Muscle of leg (tissue), 11 donors: ENCODE data around the gene DUS1L. TPM values are rescaled to one million over a fixed set of nuclear protein-coding genes. Genes with fewer than 3 reads are reported as not detected.

ENCODE experiments used
- DNase-seq: peaks from one replicate; pipeline ENCODE4 v3.0.0; 2013
- H3K27ac ChIP-seq: one replicate; pipeline ENCODE4 v1.5.1; 2013; ENCODE audit warnings: mild to moderate bottlenecking, low read length, control low read depth
- H3K27me3 ChIP-seq: one replicate; pipeline ENCODE4 v1.6.1; 2013; ENCODE audit warnings: low read length; ENCODE audit not compliant: control insufficient read depth, insufficient read depth
- H3K36me3 ChIP-seq: one replicate; pipeline ENCODE4 v1.6.1; 2013; ENCODE audit warnings: low read length; ENCODE audit not compliant: control insufficient read depth, insufficient read depth
- H3K4me1 ChIP-seq: one replicate; pipeline ENCODE4 v1.6.1; 2013; ENCODE audit warnings: low read length; ENCODE audit not compliant: control insufficient read depth, insufficient read depth
- H3K4me3 ChIP-seq: one replicate; pipeline ENCODE4 v1.5.1; 2013; ENCODE audit warnings: low read length, control low read depth
- H3K9me3 ChIP-seq: replicated peaks from 2 replicates; pipeline ENCODE4 v1.6.1; 2013; ENCODE audit warnings: low read depth, low read length; ENCODE audit not compliant: control insufficient read depth
- WGBS: methylation state at CpG from one replicate; pipeline ENCODE4 v1.1.5; 2013; ENCODE audit warnings: missing lambda C conversion rate; ENCODE audit not compliant: insufficient coverage; 5-methylcytosine and 5-hydroxymethylcytosine counted together
- polyA plus RNA-seq, 8 donors: library from polyadenylated mRNA; unstranded; fragments of 120-200 nt; gene quantifications; one replicate each; pipeline versions ENCODE4 v1.2.1 to v1.2.3, GENCODE V29; 2013; ENCODE audit warnings: inconsistent platforms in 1 of 8, low replicate concordance in 1 of 8; ENCODE audit not compliant: insufficient read length in 8 of 8, insufficient read depth in 1 of 8
- total RNA-seq: library from RNA; stranded (reverse); fragments of 120-200 nt; gene quantifications from one replicate; pipeline ENCODE4 v1.2.4, GENCODE V29; 2013

DUS1L gene
- total and polyA plus RNA-seq, 9 donors = 43.6 to 73.5 (median 59.1) TPM

DNA sequence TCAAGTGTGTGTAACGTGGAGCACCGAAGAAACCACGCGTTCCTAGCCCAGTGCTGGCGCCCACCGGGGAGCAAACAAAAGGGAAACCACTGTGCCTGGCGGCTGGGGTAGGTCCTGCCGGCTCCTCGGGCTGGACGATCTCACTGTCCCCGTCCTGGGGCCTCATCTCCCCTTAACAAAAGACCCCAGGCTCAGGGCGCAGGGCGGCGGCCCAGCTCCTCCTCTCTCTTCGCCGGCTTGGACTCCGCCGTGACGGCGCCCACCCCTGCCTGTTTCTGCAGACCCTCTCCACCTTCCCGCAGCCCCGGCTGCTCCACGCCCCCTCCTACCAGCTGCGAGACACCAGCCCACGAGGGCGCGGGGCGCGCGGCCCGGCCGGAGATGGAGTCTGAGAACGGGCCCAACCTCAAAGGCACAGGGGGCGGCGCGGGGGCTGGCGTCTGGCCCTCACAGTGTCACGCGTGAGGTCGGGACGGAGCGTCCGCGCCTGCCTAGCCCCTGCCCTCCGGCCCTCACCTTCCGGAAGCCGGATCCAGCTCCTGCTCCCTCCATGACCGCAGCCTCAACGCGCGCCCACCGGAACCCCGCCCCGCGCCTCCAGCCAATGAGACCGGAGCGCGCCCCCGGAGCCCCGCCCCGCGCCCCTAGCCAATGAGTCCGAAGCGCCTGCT lies 43.2 kb downstream of the DUS1L start, which contains the start of gene CENPX:
Gene CENPX, minus strand, starts transcription at position 569 of the 671 bp plus-strand sequence. Its CDS starts 17 bp downstream, at position 552.
- Histone ChIP-seq H3K27ac (peak within 1 kb of the TSS; percentile 57), H3K27me3 (no peaks in the 10 kb centered on the region), H3K9me3 (no peaks in the 10 kb centered on the region), H3K36me3 (peaks cover 17% of the 10 kb centered on the region), H3K4me3 (peak within 1 kb of the TSS; percentile 93), H3K4me1 (peaks cover 36% of the 10 kb centered on the region)
- no peak for DNase-seq
- WGBS = under 1% methylated on average over 62 of the region's 64 CpGs

- Histone ChIP-seq H3K4me3 (peak overlapping the region; percentile 93), H3K9me3 (no peaks in the 10 kb centered on the region), H3K4me1 (peaks cover 35% of the 10 kb centered on the region), H3K27me3 (no peaks in the 10 kb centered on the region), H3K36me3 (peaks cover 19% of the 10 kb centered on the region), H3K27ac (no peak overlapping the region)
- peak; percentile 40 for DNase-seq
- 9% methylated on average over 9 of the region's 10 CpGs for WGBS
Measured at GRCh38 chr17:82021900-82022309, 43.7 kb downstream of the DUS1L start.

- Histone ChIP-seq H3K4me3 (peak overlapping the region; percentile 93), H3K36me3 (peaks cover 21% of the 10 kb centered on the region), H3K9me3 (no peaks in the 10 kb centered on the region), H3K27ac (no peak overlapping the region), H3K27me3 (no peaks in the 10 kb centered on the region), H3K4me1 (peaks cover 35% of the 10 kb centered on the region)
- WGBS = 47% methylated on average over 19 of the region's 25 CpGs
- peak; percentile 79 for DNase-seq
Measured at GRCh38 chr17:82021107-82021899, 44.3 kb downstream of the DUS1L start.

DNA sequence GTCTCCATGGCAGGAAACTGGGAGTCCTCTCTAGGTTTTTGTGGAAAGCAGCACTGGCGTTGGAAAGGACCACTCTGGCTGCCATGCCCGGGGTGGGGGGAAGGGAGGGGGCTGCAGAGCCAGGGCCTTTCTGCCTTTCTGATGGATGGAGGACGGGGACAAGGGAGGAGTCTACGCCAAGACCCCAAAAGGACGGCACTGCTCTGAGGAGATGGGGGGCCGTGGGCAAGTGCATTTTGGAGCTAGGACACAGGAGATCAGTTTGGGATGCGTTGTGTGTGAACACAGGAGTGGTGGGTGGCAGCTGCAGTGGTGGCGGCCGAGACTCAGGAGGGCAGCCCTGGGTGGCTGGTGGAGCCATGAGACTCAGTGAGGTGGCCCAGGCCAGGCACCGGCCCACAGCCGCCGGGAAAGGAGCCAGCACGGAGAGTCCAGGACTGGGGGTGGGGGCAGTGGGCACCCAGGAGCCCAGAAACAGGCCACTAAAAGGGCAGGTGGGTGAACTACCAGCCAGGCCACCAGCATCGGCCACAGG lies 45.0 kb downstream of the DUS1L start:
- 72% methylated on average over 14 of the region's 14 CpGs for WGBS
- H3K4me3 ChIP-seq = no peak overlapping the region
- H3K27ac ChIP-seq = no peak overlapping the region
- H3K9me3 ChIP-seq = no peaks in the 10 kb centered on the region
- no peak for DNase-seq
- H3K27me3 ChIP-seq = no peaks in the 10 kb centered on the region
- peaks cover 35% of the 10 kb centered on the region for H3K4me1 ChIP-seq
- H3K36me3 ChIP-seq = peaks cover 21% of the 10 kb centered on the region

GRCh38 chr17:82019690-82020571 lies 45.7 kb downstream of the DUS1L start:
- no peak for DNase-seq
- no peak overlapping the region for H3K27ac ChIP-seq
- no peak overlapping the region for H3K4me3 ChIP-seq
- 63% methylated on average over 26 of the region's 34 CpGs for WGBS
- peaks cover 35% of the 10 kb centered on the region for H3K4me1 ChIP-seq
- no peaks in the 10 kb centered on the region for H3K27me3 ChIP-seq
- H3K36me3 ChIP-seq = peaks cover 21% of the 10 kb centered on the region
- no peaks in the 10 kb centered on the region for H3K9me3 ChIP-seq

DNA sequence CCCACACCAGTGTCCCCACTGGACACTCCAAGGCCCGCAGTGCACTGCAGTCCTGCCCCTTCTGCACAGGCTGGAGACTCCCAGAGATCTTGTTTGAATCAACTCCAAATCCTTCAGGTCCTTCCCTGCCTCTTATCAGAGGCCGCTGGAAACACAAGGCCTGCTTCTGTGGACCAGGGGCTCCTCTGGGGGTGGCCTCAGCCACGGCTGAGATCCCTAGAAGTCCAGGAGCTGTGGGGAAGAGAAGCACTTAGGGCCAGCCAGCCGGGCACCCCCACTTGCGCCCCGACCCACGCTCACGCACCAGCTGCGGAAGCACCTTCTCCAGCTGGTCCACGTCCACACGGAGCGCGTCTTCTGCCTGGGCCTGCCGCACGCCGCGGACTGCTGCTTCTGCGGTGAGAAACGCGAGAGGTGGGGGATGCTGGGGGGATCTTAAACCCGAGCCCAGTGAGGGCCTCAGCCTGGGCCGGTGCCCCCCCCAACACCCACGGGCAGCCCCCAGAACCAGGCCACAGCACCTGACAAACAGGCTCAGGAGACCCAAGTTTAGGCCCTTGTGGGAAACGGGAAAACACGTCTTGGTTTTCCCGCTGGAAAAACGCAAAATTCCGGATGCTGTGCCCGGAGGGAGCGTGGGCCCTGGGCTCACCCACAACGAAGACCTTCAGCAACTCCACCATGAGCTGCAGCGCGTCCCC lies 46.5 kb downstream of the DUS1L start:
- no peak overlapping the region for H3K27ac ChIP-seq
- DNase-seq = no peak
- H3K36me3 ChIP-seq = peaks cover 21% of the 10 kb centered on the region
- H3K9me3 ChIP-seq = no peaks in the 10 kb centered on the region
- H3K27me3 ChIP-seq = no peaks in the 10 kb centered on the region
- H3K4me3 ChIP-seq = no peak overlapping the region
- WGBS = 81% methylated on average over 24 of the region's 33 CpGs
- peaks cover 32% of the 10 kb centered on the region for H3K4me1 ChIP-seq

DNA sequence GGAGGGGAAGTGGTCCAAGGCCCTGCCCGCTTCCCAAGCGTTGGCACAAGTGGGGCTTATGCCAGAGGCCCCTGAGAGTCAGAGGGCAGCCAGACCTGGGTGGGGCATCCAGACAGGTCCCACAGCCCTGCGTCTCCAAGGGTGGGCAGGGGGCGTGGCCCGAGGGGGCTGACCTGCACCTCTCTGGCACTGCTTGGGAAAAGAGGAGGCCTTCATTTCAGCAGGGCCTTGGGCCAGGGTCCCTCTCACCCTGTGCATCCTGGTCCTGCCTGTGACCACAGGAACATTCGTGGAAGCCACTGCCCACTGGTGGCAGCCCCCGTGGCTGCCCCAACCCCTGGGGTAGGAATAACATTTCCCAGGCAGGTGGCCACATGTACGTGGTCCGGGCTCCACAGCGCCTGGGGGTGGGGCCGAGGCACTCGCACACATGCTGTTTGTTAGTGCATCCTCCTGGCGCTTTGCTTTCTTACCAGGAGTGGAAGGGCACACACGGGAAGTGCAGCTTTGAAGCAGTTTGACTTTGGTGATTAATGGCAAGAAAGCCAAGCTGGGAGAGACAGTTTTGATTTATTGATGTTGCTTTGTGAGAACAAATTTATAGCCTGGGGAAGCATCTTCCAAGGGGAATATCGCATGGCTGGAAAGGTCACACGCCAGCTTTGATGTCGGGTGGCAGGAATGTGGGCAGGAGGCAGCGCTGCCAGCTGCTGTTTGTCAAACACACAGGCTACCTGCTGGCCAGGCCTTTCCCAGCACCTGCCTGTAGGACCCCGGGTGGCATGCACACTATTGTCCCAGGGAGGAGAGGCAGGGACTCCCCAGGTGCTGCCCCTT lies 47.2 kb downstream of the DUS1L start:
- no peaks in the 10 kb centered on the region for H3K27me3 ChIP-seq
- H3K4me1 ChIP-seq = peaks cover 25% of the 10 kb centered on the region
- H3K9me3 ChIP-seq = no peaks in the 10 kb centered on the region
- peaks cover 21% of the 10 kb centered on the region for H3K36me3 ChIP-seq
- no peak for DNase-seq
- H3K27ac ChIP-seq = no peak overlapping the region
- 56% methylated on average over 18 of the region's 19 CpGs for WGBS
- H3K4me3 ChIP-seq = no peak overlapping the region

- Histone ChIP-seq H3K4me3 (no peak overlapping the region), H3K4me1 (peaks cover 30% of the 10 kb centered on the region), H3K27me3 (no peaks in the 10 kb centered on the region), H3K36me3 (peaks cover 21% of the 10 kb centered on the region), H3K27ac (no peak overlapping the region), H3K9me3 (no peaks in the 10 kb centered on the region)
- no peak for DNase-seq
- WGBS = 63% methylated on average over 7 of the region's 13 CpGs
Measured at GRCh38 chr17:82017612-82018151, 47.9 kb downstream of the DUS1L start.
